Measurements from ENCODE around the gene CDH26.

CDH26 gene

GRCh38 chr20:60031107-60031506 is 72.9 kb downstream of the CDH26 start:
- H3K27me3 ChIP-seq (ENCODE audit: insufficient read depth, poor library complexity, severe bottlenecking) = no peaks in the 10 kb centered on the region
- no peak for DNase-seq (ENCODE audit: low read depth in 1 of 2, low spot score in 1 of 2)
- TF ChIP-seq GABPA (IDR thresholded peaks at IDR 0.05; ENCODE audit: low read depth) (no peak), SPI1 (IDR thresholded peaks at IDR 0.05; ENCODE audit: borderline replicate concordance, low read depth) (no peak)
- no peak overlapping the region for H3K27ac ChIP-seq (replicated peaks)
- H3K4me3 ChIP-seq (replicated peaks; ENCODE audit: insufficient read depth, low read length) = no peak overlapping the region

GRCh38 chr20:60034231-60035110 is 76.2 kb downstream of the CDH26 start:
- no peak for TF ChIP-seq CTCF (IDR thresholded peaks at IDR 0.05; ENCODE audit: insufficient read depth, low read length)
- TF ChIP-seq POLR2AphosphoS5 (IDR thresholded peaks at IDR 0.05; ENCODE audit: low read depth) = no peak
- TF ChIP-seq SPI1 (IDR thresholded peaks at IDR 0.05; ENCODE audit: borderline replicate concordance, low read depth) = no peak
- TF ChIP-seq GABPA (IDR thresholded peaks at IDR 0.05; ENCODE audit: low read depth) = no peak
- no peak for TF ChIP-seq REST (IDR thresholded peaks at IDR 0.05; ENCODE audit: insufficient replicate concordance, low read depth)
- Histone ChIP-seq H3K27ac (replicated peaks) (no peak overlapping the region), H3K27me3 (ENCODE audit: insufficient read depth, poor library complexity, severe bottlenecking) (no peaks in the 10 kb centered on the region), H3K4me3 (replicated peaks; ENCODE audit: insufficient read depth, low read length) (no peak overlapping the region)
- DNase-seq (ENCODE audit: low read depth in 1 of 2, low spot score in 1 of 2) = no peak

- TF ChIP-seq CTCF (IDR thresholded peaks at IDR 0.05; ENCODE audit: insufficient read depth, low read length) (no peak), SPI1 (IDR thresholded peaks at IDR 0.05; ENCODE audit: borderline replicate concordance, low read depth) (no peak), GABPA (IDR thresholded peaks at IDR 0.05; ENCODE audit: low read depth) (no peak), REST (IDR thresholded peaks at IDR 0.05; ENCODE audit: insufficient replicate concordance, low read depth) (no peak), POLR2AphosphoS5 (IDR thresholded peaks at IDR 0.05; ENCODE audit: low read depth) (no peak)
- Histone ChIP-seq H3K4me3 (replicated peaks; ENCODE audit: insufficient read depth, low read length) (no peak overlapping the region), H3K27me3 (ENCODE audit: insufficient read depth, poor library complexity, severe bottlenecking) (no peaks in the 10 kb centered on the region), H3K27ac (replicated peaks) (no peak overlapping the region)
- no peak for DNase-seq (ENCODE audit: low read depth in 1 of 2, low spot score in 1 of 2)
Measured at GRCh38 chr20:60035486-60035885, 77.3 kb downstream of the CDH26 start.

- no peaks in the 10 kb centered on the region for H3K27me3 ChIP-seq (ENCODE audit: insufficient read depth, poor library complexity, severe bottlenecking)
- DNase-seq (ENCODE audit: low read depth in 1 of 2, low spot score in 1 of 2) = no peak
- H3K4me3 ChIP-seq (replicated peaks; ENCODE audit: insufficient read depth, low read length) = no peak overlapping the region
- H3K27ac ChIP-seq (replicated peaks) = no peak overlapping the region
- TF ChIP-seq CTCF (IDR thresholded peaks at IDR 0.05; ENCODE audit: insufficient read depth, low read length) (no peak), SPI1 (IDR thresholded peaks at IDR 0.05; ENCODE audit: borderline replicate concordance, low read depth) (no peak), GABPA (IDR thresholded peaks at IDR 0.05; ENCODE audit: low read depth) (no peak), POLR2AphosphoS5 (IDR thresholded peaks at IDR 0.05; ENCODE audit: low read depth) (no peak), REST (IDR thresholded peaks at IDR 0.05; ENCODE audit: insufficient replicate concordance, low read depth) (no peak)
Measured at GRCh38 chr20:60036346-60036745, 78.1 kb downstream of the CDH26 start.
